ENCODE measurements around the gene HOXC9.

Gene HOXC9

GRCh38 chr12:54000116-54001114 is at the start of gene HOXC9:
Gene HOXC9, plus strand, starts transcription at chr12:54000161. Its CDS starts 28 bp downstream, at chr12:54000189.
- no peak for DNase-seq (ENCODE audit: low read depth)

GRCh38 chr12:53950437-53950773 is 49.6 kb upstream of the HOXC9 start:
- DNase-seq (ENCODE audit: low read depth): no peak

GRCh38 chr12:53950789-53951576 is 49.0 kb upstream of the HOXC9 start:
- DNase-seq (ENCODE audit: low read depth): no peak

GRCh38 chr12:53951577-53952334 is 48.2 kb upstream of the HOXC9 start:
- no peak for DNase-seq (ENCODE audit: low read depth)

GRCh38 chr12:53952335-53952694 is 47.6 kb upstream of the HOXC9 start:
- no peak for DNase-seq (ENCODE audit: low read depth)

GRCh38 chr12:53952871-53953734 is 46.9 kb upstream of the HOXC9 start:
- DNase-seq (ENCODE audit: low read depth): no peak

- DNase-seq (ENCODE audit: low read depth): no peak
Measured at GRCh38 chr12:53953831-53954693, 45.9 kb upstream of the HOXC9 start.

GRCh38 chr12:53954694-53955035 is 45.3 kb upstream of the HOXC9 start, which contains the start of gene HOXC12:
Gene HOXC12, plus strand, starts transcription at chr12:53954903. Its CDS starts 27 bp downstream, at chr12:53954930.
- no peak for DNase-seq (ENCODE audit: low read depth)

GRCh38 chr12:53955036-53955775 is 44.8 kb upstream of the HOXC9 start:
- DNase-seq (ENCODE audit: low read depth): no peak

GRCh38 chr12:53955776-53956250 is 44.1 kb upstream of the HOXC9 start:
- DNase-seq (ENCODE audit: low read depth): no peak

- no peak for DNase-seq (ENCODE audit: low read depth)
Measured at GRCh38 chr12:53956251-53956887, 43.6 kb upstream of the HOXC9 start.

GRCh38 chr12:53956914-53957536 is 42.9 kb upstream of the HOXC9 start:
- no peak for DNase-seq (ENCODE audit: low read depth)

GRCh38 chr12:53958128-53958527 is 41.8 kb upstream of the HOXC9 start:
- no peak for DNase-seq (ENCODE audit: low read depth)

GRCh38 chr12:53959314-53959713 is 40.6 kb upstream of the HOXC9 start:
- no peak for DNase-seq (ENCODE audit: low read depth)

GRCh38 chr12:53960187-53961024 is 39.6 kb upstream of the HOXC9 start:
- DNase-seq (ENCODE audit: low read depth): no peak

- DNase-seq (ENCODE audit: low read depth): no peak
Measured at GRCh38 chr12:53961025-53961761, 38.8 kb upstream of the HOXC9 start.

GRCh38 chr12:53963005-53963404 is 37.0 kb upstream of the HOXC9 start:
- DNase-seq (ENCODE audit: low read depth): no peak
